ENCODE data around the gene IQCE. TPM values are rescaled to one million over a fixed set of nuclear protein-coding genes. Genes with fewer than 3 reads are reported as not detected.
"Not testable (repeated sequence)": the region's sequence is repeated elsewhere in the genome, so short reads cannot be mapped to it uniquely, and the experiment has no call there.

The IQCE gene
- total and polyA plus RNA-seq, 2 donors = 8.9 to 9.3 TPM

- H3K36me3 ChIP-seq (ENCODE audit: insufficient read depth) = peaks cover 7% of the 10 kb centered on the region
- no peak overlapping the region for H3K27ac ChIP-seq (ENCODE audit: low read depth)
- no peaks in the 10 kb centered on the region for H3K4me1 ChIP-seq (ENCODE audit: insufficient read depth)
- 93% methylated on average over 23 of the region's 23 CpGs for WGBS
- DNase-seq (ENCODE audit: extremely low spot score) = no peak
- H3K4me3 ChIP-seq (ENCODE audit: low read depth, low read length) = no peak overlapping the region
Observed at GRCh38 chr7:2544541-2545188, 14.1 kb upstream of the IQCE start.

GRCh38 chr7:2545746-2546425, 12.9 kb upstream of the IQCE start:
- no peak for DNase-seq (ENCODE audit: extremely low spot score)

GRCh38 chr7:2546776-2547586, 11.8 kb upstream of the IQCE start:
- 92% methylated on average over 31 of the region's 31 CpGs for WGBS
- no peak for DNase-seq (ENCODE audit: extremely low spot score)
- Histone ChIP-seq H3K36me3 (ENCODE audit: insufficient read depth) (peaks cover 7% of the 10 kb centered on the region), H3K4me3 (ENCODE audit: low read depth, low read length) (no peak overlapping the region), H3K4me1 (ENCODE audit: insufficient read depth) (no peaks in the 10 kb centered on the region), H3K27ac (ENCODE audit: low read depth) (no peak overlapping the region)

More at GRCh38 chr7:2545746-2546425, 12.9 kb upstream of the IQCE start:
- H3K4me1 ChIP-seq (ENCODE audit: insufficient read depth) = no peaks in the 10 kb centered on the region
- H3K27ac ChIP-seq (ENCODE audit: low read depth) = no peak overlapping the region
- H3K36me3 ChIP-seq (ENCODE audit: insufficient read depth) = peaks cover 7% of the 10 kb centered on the region
- WGBS = 93% methylated on average over 20 of the region's 20 CpGs
- no peak overlapping the region for H3K4me3 ChIP-seq (ENCODE audit: low read depth, low read length)

- Histone ChIP-seq H3K4me3 (ENCODE audit: low read depth, low read length) (no peak overlapping the region), H3K27ac (ENCODE audit: low read depth) (no peak overlapping the region), H3K4me1 (ENCODE audit: insufficient read depth) (no peaks in the 10 kb centered on the region), H3K36me3 (ENCODE audit: insufficient read depth) (no peaks in the 10 kb centered on the region)
- 96% methylated on average over 8 of the region's 8 CpGs for whole genome bisulfite sequencing
- no peak for DNase-seq (ENCODE audit: extremely low spot score)
Observed at GRCh38 chr7:2551418-2551817, 7.4 kb upstream of the IQCE start.

- DNase-seq (ENCODE audit: extremely low spot score) = no peak
- no peak overlapping the region for H3K4me3 ChIP-seq (ENCODE audit: low read depth, low read length)
- 92% methylated on average over 10 of the region's 10 CpGs for WGBS
- no peak overlapping the region for H3K27ac ChIP-seq (ENCODE audit: low read depth)
- no peaks in the 10 kb centered on the region for H3K4me1 ChIP-seq (ENCODE audit: insufficient read depth)
- no peaks in the 10 kb centered on the region for H3K36me3 ChIP-seq (ENCODE audit: insufficient read depth)
Observed at GRCh38 chr7:2553108-2553507, 5.7 kb upstream of the IQCE start.

GRCh38 chr7:2553831-2554581, 4.8 kb upstream of the IQCE start:
- WGBS = 76% methylated on average over 16 of the region's 16 CpGs
- no peak for DNase-seq (ENCODE audit: extremely low spot score)
- no peaks in the 10 kb centered on the region for H3K36me3 ChIP-seq (ENCODE audit: insufficient read depth)
- no peak overlapping the region for H3K27ac ChIP-seq (ENCODE audit: low read depth)
- H3K4me1 ChIP-seq (ENCODE audit: insufficient read depth) = no peaks in the 10 kb centered on the region
- peak overlapping the region; percentile 84 for H3K4me3 ChIP-seq (ENCODE audit: low read depth, low read length)

- 6% methylated on average over 12 of the region's 12 CpGs for WGBS
- Histone ChIP-seq H3K36me3 (ENCODE audit: insufficient read depth) (no peaks in the 10 kb centered on the region), H3K27ac (ENCODE audit: low read depth) (no peak overlapping the region), H3K4me3 (ENCODE audit: low read depth, low read length) (peak overlapping the region; percentile 84), H3K4me1 (ENCODE audit: insufficient read depth) (peaks cover 3% of the 10 kb centered on the region)
- DNase-seq (ENCODE audit: extremely low spot score) = no peak
Observed at GRCh38 chr7:2554661-2555111, 4.1 kb upstream of the IQCE start.

- Histone ChIP-seq H3K4me3 (ENCODE audit: low read depth, low read length) (peak within 1 kb of the TSS; percentile 84), H3K4me1 (ENCODE audit: insufficient read depth) (peaks cover 3% of the 10 kb centered on the region), H3K36me3 (ENCODE audit: insufficient read depth) (no peaks in the 10 kb centered on the region), H3K27ac (ENCODE audit: low read depth) (peak within 1 kb of the TSS; percentile 99)
- under 1% methylated on average over 79 of the region's 79 CpGs for WGBS
- DNase-seq (ENCODE audit: extremely low spot score) = peak; percentile 82
Observed at GRCh38 chr7:2555121-2556052, 3.4 kb upstream of the IQCE start, which contains the start of gene BRAT1. BRAT1 (minus strand) TSS chr7:2555524; CDS start chr7:2554431, 1,093 bp downstream.

GRCh38 chr7:2559283-2559950, 638 bp downstream of the IQCE start:
- no peak overlapping the region for H3K27ac ChIP-seq (ENCODE audit: low read depth)
- 13% methylated on average over 53 of the region's 53 CpGs for WGBS
- no peak for DNase-seq (ENCODE audit: extremely low spot score)

GRCh38 chr7:2563955-2564354, 5.2 kb downstream of the IQCE start:
- H3K4me1 ChIP-seq (ENCODE audit: insufficient read depth); DNase-seq (ENCODE audit: extremely low spot score); H3K36me3 ChIP-seq (ENCODE audit: insufficient read depth); H3K27ac ChIP-seq (ENCODE audit: low read depth); H3K4me3 ChIP-seq (ENCODE audit: low read depth, low read length): not testable (repeated sequence)
- 96% methylated on average over 3 of the region's 3 CpGs for WGBS

More at GRCh38 chr7:2559283-2559950, 638 bp downstream of the IQCE start:
- Histone ChIP-seq H3K4me3 (ENCODE audit: low read depth, low read length) (peak overlapping the region; percentile 95), H3K36me3 (ENCODE audit: insufficient read depth) (no peaks in the 10 kb centered on the region), H3K4me1 (ENCODE audit: insufficient read depth) (peaks cover 3% of the 10 kb centered on the region)

- Histone ChIP-seq H3K4me1 (ENCODE audit: insufficient read depth) (no peaks in the 10 kb centered on the region), H3K4me3 (ENCODE audit: low read depth, low read length) (no peak overlapping the region), H3K27ac (ENCODE audit: low read depth) (no peak overlapping the region), H3K36me3 (ENCODE audit: insufficient read depth) (no peaks in the 10 kb centered on the region)
- DNase-seq (ENCODE audit: extremely low spot score) = no peak
- 84% methylated on average over 12 of the region's 12 CpGs for WGBS
Observed at GRCh38 chr7:2564970-2565540, 6.3 kb downstream of the IQCE start.
